Ureter (tissue), 1 donor: ENCODE results near the gene ANAPC10. TPM values are rescaled to one million over a fixed set of nuclear protein-coding genes. Genes with fewer than 3 reads are reported as not detected.

Source experiments
- DNase-seq: peaks from one replicate; pipeline ENCODE4 v3.0.0-alpha.2; 2020; ENCODE audit warnings: low spot score
- total RNA-seq: library from RNA; stranded (reverse); gene quantifications from one replicate; pipeline ENCODE4 v1.2.4, GENCODE V29; 2023
- donor health status: DM: yes; HTN: yes; CAD: no.

The ANAPC10 gene
- total RNA-seq, 1 donor from 2014 or later: 24.9 TPM

GRCh38 chr4:145071560-145071959 lies 26.4 kb downstream of the ANAPC10 start:
- DNase-seq: no peak

GRCh38 chr4:145069361-145069760 lies 28.6 kb downstream of the ANAPC10 start:
- no peak for DNase-seq

- DNase-seq: no peak
Measured at GRCh38 chr4:145066063-145066501, 31.9 kb downstream of the ANAPC10 start.

GRCh38 chr4:145061318-145061920 lies 36.6 kb downstream of the ANAPC10 start:
- no peak for DNase-seq

GRCh38 chr4:145058256-145058655 lies 39.7 kb downstream of the ANAPC10 start:
- no peak for DNase-seq

- DNase-seq: no peak
Measured at GRCh38 chr4:145056325-145057130, 41.5 kb downstream of the ANAPC10 start.

- no peak for DNase-seq
Measured at GRCh38 chr4:145055533-145056257, 42.3 kb downstream of the ANAPC10 start.

- no peak for DNase-seq
Measured at GRCh38 chr4:145049241-145049640, 48.8 kb downstream of the ANAPC10 start.

GRCh38 chr4:145048817-145049216 lies 49.2 kb downstream of the ANAPC10 start:
- no peak for DNase-seq

GRCh38 chr4:145047151-145047550 lies 50.8 kb downstream of the ANAPC10 start:
- DNase-seq: no peak

- no peak for DNase-seq
Measured at GRCh38 chr4:145045180-145045579, 52.8 kb downstream of the ANAPC10 start.

GRCh38 chr4:145044341-145044740 lies 53.7 kb downstream of the ANAPC10 start:
- no peak for DNase-seq

- DNase-seq: no peak
Measured at GRCh38 chr4:145043306-145043705, 54.7 kb downstream of the ANAPC10 start.

- no peak for DNase-seq
Measured at GRCh38 chr4:145042601-145043285, 55.3 kb downstream of the ANAPC10 start.

- no peak for DNase-seq
Measured at GRCh38 chr4:145041378-145041777, 56.6 kb downstream of the ANAPC10 start.

- DNase-seq: no peak
Measured at GRCh38 chr4:145035494-145036136, 62.4 kb downstream of the ANAPC10 start.

- DNase-seq: no peak
Measured at GRCh38 chr4:145034727-145035211, 63.2 kb downstream of the ANAPC10 start.

GRCh38 chr4:145019346-145019745 lies 78.7 kb downstream of the ANAPC10 start:
- no peak for DNase-seq

- no peak for DNase-seq
Measured at GRCh38 chr4:145014365-145014764, 83.6 kb downstream of the ANAPC10 start.

GRCh38 chr4:145012841-145013240 lies 85.2 kb downstream of the ANAPC10 start:
- no peak for DNase-seq

- DNase-seq: no peak
Measured at GRCh38 chr4:145011636-145012035, 86.4 kb downstream of the ANAPC10 start.
